OCI-LY7 (cell line): Measurements from ENCODE around the gene ANKFN1. TPM values are rescaled to one million over a fixed set of nuclear protein-coding genes. Genes with fewer than 3 reads are reported as not detected.

Experiments used
- BruUV-seq: library from RNA; stranded (reverse); fragments of 400-500 nt; replicated peaks from 2 replicates; lab custom pipeline; 2021; lab: Mats Ljungman, UMichigan
- CTCF ChIA-PET: fragments of 300-600 bp; sonication (Branson Sonifier 250); formaldehyde crosslinking; loops from one replicate; lab custom pipeline; 2022; ENCODE audit warnings: antibody characterized with exemption; ENCODE audit not compliant: unreplicated experiment; lab: Charles Lee
- POLR2A ChIA-PET: fragments of 300-600 bp; sonication (Branson Sonifier 250); formaldehyde crosslinking; loops from one replicate; lab custom pipeline; 2022; ENCODE audit warnings: antibody characterized with exemption; lab: Charles Lee
- DNase-seq: peaks from one replicate; pipeline ENCODE4 v3.0.0-alpha.2; 2015; ENCODE audit warnings: low spot score
- H2AFZ ChIP-seq: fragments of 200-600 bp; sonication (generic), shearing (Covaris generic); 2 replicates; pipeline ENCODE4 v1.6.1; 2014; ENCODE audit warnings: mild to moderate bottlenecking, antibody characterized with exemption, low read length, moderate library complexity
- H3K27ac ChIP-seq: fragments of 200-600 bp; sonication (generic); 2 replicates; pipeline ENCODE4 v1.5.1; 2014; ENCODE audit warnings: mixed run types, low read depth, mild to moderate bottlenecking, moderate library complexity, low read length, inconsistent platforms; ENCODE audit not compliant: poor library complexity, severe bottlenecking
- H3K36me3 ChIP-seq: fragments of 200-600 bp; sonication (generic); 2 replicates; pipeline ENCODE4 v1.6.1; 2014; ENCODE audit warnings: mild to moderate bottlenecking, antibody characterized with exemption, low read length, moderate library complexity, mixed read lengths; ENCODE audit not compliant: insufficient read depth
- H3K4me1 ChIP-seq: fragments of 200-600 bp; sonication (generic); 2 replicates; pipeline ENCODE4 v1.5.1; 2014; ENCODE audit warnings: mild to moderate bottlenecking, low read length; ENCODE audit not compliant: insufficient read depth, poor library complexity, severe bottlenecking
- H3K4me2 ChIP-seq: fragments of 200-600 bp; sonication (generic); 2 replicates; pipeline ENCODE4 v1.6.1; 2014; ENCODE audit warnings: mild to moderate bottlenecking, low read length
- H3K4me3 ChIP-seq: fragments of 200-600 bp; sonication (generic); 2 replicates; pipeline ENCODE4 v1.5.1; 2014; ENCODE audit warnings: mild to moderate bottlenecking, low read depth, low read length; ENCODE audit not compliant: poor library complexity, severe bottlenecking
- H3K79me2 ChIP-seq: fragments of 200-600 bp; sonication (generic); 2 replicates; pipeline ENCODE4 v1.6.1; 2016; ENCODE audit warnings: low read depth, mild to moderate bottlenecking, low read length, moderate library complexity, mixed read lengths; ENCODE audit not compliant: insufficient read depth
- H3K9me2 ChIP-seq: fragments of 200-600 bp; sonication (generic); 2 replicates; pipeline ENCODE4 v1.6.1; 2016; ENCODE audit warnings: mild to moderate bottlenecking, low read length, mixed read lengths; ENCODE audit not compliant: insufficient read depth
- H3K9me3 ChIP-seq: fragments of 200-600 bp; sonication (generic); 2 replicates; pipeline ENCODE4 v1.6.1; 2014; ENCODE audit warnings: mild to moderate bottlenecking, mixed run types, low read length, mixed read lengths
- H4K20me1 ChIP-seq: fragments of 200-600 bp; sonication (generic); 2 replicates; pipeline ENCODE4 v1.6.1; 2014; ENCODE audit warnings: mild to moderate bottlenecking, antibody characterized with exemption, low read length, moderate library complexity, mixed read lengths; ENCODE audit not compliant: insufficient read depth
- EZH2phosphoT487 ChIP-seq: fragments of 200-600 bp; sonication (generic); IDR thresholded peaks from 2 replicates; pipeline ENCODE4 v1.6.1; 2018; ENCODE audit warnings: low read depth, borderline replicate concordance, mild to moderate bottlenecking, mixed run types, antibody characterized with exemption, low read length, moderate library complexity, mixed read lengths
- intact Hi-C: fragments of 100-400 bp; cut with micrococcal nuclease; formaldehyde crosslinking; loops from one replicate; pipeline ENCODE4 v1.10.0; 2022; ENCODE audit not compliant: unreplicated experiment
- total RNA-seq, 2 experiments: library from RNA; depleted of rRNA in 1 of 2; stranded (reverse); fragments of >200 nt in 1 of 2; shearing (Covaris generic) in 1 of 2; gene quantifications; 2 replicates each; pipeline ENCODE4 v1.2.3, GENCODE V29; 2014 to 2022
- TF ChIP-seq, protein P1 (sequence below): fragments of 200-600 bp; sonication (generic); conservative IDR thresholded peaks from 2 replicates; pipeline ENCODE4 v1.5.1; 2014; ENCODE audit warnings: mild to moderate bottlenecking, antibody characterized with exemption, low read length, moderate library complexity, mixed read lengths

Gene ANKFN1
- total RNA-seq, 2 experiments from 2014 or later, result 0.67 TPM; not detected in 1

DNA sequence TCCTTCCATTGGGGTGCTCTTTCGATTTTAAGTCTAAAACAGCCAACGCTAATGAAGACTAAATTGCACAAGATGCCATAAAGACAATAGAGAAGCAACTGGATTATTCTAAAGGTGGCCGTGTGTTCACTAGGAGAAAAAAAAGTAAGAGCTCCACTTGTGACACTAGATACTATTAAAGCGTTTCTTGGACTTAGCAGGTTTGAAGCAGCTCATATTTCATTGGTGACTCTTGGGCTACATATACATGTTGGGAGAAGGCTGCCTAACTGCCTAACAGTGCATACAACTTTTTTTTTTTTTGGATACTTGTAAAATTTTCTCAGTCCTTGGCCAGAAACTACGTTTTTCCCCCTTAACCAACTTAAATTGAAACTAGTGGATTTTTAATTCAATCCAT, 328.4 kb downstream of the ANKFN1 start:
- H4K20me1 ChIP-seq, result no peaks in the 10 kb centered on the region
- TF ChIP-seq, protein P1, sequence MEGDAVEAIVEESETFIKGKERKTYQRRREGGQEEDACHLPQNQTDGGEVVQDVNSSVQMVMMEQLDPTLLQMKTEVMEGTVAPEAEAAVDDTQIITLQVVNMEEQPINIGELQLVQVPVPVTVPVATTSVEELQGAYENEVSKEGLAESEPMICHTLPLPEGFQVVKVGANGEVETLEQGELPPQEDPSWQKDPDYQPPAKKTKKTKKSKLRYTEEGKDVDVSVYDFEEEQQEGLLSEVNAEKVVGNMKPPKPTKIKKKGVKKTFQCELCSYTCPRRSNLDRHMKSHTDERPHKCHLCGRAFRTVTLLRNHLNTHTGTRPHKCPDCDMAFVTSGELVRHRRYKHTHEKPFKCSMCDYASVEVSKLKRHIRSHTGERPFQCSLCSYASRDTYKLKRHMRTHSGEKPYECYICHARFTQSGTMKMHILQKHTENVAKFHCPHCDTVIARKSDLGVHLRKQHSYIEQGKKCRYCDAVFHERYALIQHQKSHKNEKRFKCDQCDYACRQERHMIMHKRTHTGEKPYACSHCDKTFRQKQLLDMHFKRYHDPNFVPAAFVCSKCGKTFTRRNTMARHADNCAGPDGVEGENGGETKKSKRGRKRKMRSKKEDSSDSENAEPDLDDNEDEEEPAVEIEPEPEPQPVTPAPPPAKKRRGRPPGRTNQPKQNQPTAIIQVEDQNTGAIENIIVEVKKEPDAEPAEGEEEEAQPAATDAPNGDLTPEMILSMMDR, result no peak
- TF ChIP-seq EZH2phosphoT487, result no peak
- no peak overlapping the region for H3K27ac ChIP-seq
- no peaks in the 10 kb centered on the region for H3K4me1 ChIP-seq
- ChIA-PET POLR2A (no interaction called here), CTCF (no interaction called here)
- H3K4me3 ChIP-seq, result no peak overlapping the region
- no peaks in the 10 kb centered on the region for H3K9me3 ChIP-seq
- H2AFZ ChIP-seq, result no peak overlapping the region
- no peak for DNase-seq
- no peaks in the 10 kb centered on the region for H3K36me3 ChIP-seq
- H3K79me2 ChIP-seq, result no peaks in the 10 kb centered on the region
- H3K4me2 ChIP-seq, result no peak overlapping the region
- intact Hi-C loops, result no loop called here
- no peaks in the 10 kb centered on the region for H3K9me2 ChIP-seq
- BruUV-seq, result no TSS peak

DNA sequence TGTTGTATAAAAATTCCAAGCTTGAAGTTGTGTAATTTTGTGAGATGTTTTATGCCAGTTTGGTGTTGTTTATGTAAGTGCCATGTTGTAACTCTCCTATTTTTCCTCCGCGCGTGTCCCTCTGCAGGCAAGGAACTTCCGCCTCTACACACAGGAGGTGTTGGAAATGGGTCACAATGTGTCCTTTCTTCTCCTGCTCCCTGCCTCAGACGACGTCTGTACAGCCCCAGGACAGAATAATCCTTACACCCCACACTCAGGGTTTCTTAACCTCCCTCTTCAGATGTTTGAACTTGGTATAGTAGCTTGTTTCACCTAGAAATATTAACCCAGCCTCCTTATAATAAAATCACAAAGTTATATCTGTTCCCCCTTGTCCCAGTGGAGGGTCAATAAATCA, 329.0 kb downstream of the ANKFN1 start:
- Histone ChIP-seq H3K4me1 (no peaks in the 10 kb centered on the region), H3K9me2 (no peaks in the 10 kb centered on the region), H3K4me3 (no peak overlapping the region), H3K36me3 (no peaks in the 10 kb centered on the region), H2AFZ (no peak overlapping the region), H4K20me1 (no peaks in the 10 kb centered on the region), H3K4me2 (no peak overlapping the region), H3K9me3 (no peaks in the 10 kb centered on the region), H3K27ac (no peak overlapping the region), H3K79me2 (no peaks in the 10 kb centered on the region)
- no peak for DNase-seq
- ChIA-PET POLR2A (no interaction called here), CTCF (no interaction called here)
- TF ChIP-seq, protein P1, result no peak
- no peak for TF ChIP-seq EZH2phosphoT487
- no TSS peak for BruUV-seq
- intact Hi-C loops, result no loop called here

DNA sequence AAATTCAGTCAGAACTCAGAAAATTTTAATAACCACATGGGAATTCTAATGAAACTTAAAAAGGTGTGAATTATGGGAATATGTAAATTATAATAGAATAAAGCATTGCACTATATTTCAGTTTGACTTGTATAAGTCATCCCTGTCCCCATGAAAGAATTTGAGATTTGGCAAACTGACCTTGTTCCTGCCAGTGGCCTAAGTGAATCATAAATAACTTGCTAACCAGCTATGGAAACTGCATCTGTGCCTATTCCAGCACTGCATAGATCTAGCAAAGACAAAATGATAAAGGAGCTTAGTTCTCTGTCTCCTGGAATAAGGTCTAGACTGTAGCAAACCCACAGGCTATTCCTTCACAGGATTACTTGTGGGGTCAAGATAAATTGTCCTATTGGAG, 333.5 kb downstream of the ANKFN1 start:
- no peaks in the 10 kb centered on the region for H3K4me1 ChIP-seq
- no peaks in the 10 kb centered on the region for H3K36me3 ChIP-seq
- no peak for DNase-seq
- intact Hi-C loops, result no loop called here
- no peaks in the 10 kb centered on the region for H4K20me1 ChIP-seq
- no peak overlapping the region for H2AFZ ChIP-seq
- H3K27ac ChIP-seq, result no peak overlapping the region
- no peak overlapping the region for H3K4me2 ChIP-seq
- H3K4me3 ChIP-seq, result no peak overlapping the region
- no TSS peak for BruUV-seq
- no peaks in the 10 kb centered on the region for H3K79me2 ChIP-seq
- H3K9me3 ChIP-seq, result no peaks in the 10 kb centered on the region
- no peak for TF ChIP-seq EZH2phosphoT487
- TF ChIP-seq, protein P1, result no peak
- no peaks in the 10 kb centered on the region for H3K9me2 ChIP-seq
- CTCF ChIA-PET, result interaction anchor here (0.6 kb wide), 1 partner anchor 10 kb away, joined by 3 read pairs; no protein-coding TSS in a partner anchor
- POLR2A ChIA-PET, result no interaction called here
